ENCODE measurements around the gene USP14.

- TF ChIP-seq POLR2A (IDR thresholded peaks at IDR 0.05; ENCODE audit: control extremely low read depth in 1 of 2, low read depth in 2 of 2, low read length in 2 of 2) (no peak), POLR2AphosphoS5 (IDR thresholded peaks at IDR 0.05; ENCODE audit: low read depth, low read length) (no peak), TBP (IDR thresholded peaks at IDR 0.05; ENCODE audit: low read depth, low read length) (no peak), CHD7 (IDR thresholded peaks at IDR 0.05; ENCODE audit: insufficient replicate concordance, low read length) (no peak), CTCF (IDR thresholded peaks at IDR 0.05; ENCODE audit: control extremely low read depth in 1 of 3, insufficient read depth in 1 of 3, low read depth in 1 of 3, low read length in 3 of 3) (no peak), TAF1 (IDR thresholded peaks at IDR 0.05; ENCODE audit: low read depth, low read length) (no peak), RFX5 (IDR thresholded peaks at IDR 0.05; ENCODE audit: borderline replicate concordance, low read depth, low read length) (no peak)
Measured at GRCh38 chr18:159933-160332, 1.6 kb downstream of the USP14 start.
